Tibial nerve (tissue), 4 donors: ENCODE results near the gene PRKCH. TPM values are rescaled to one million over a fixed set of nuclear protein-coding genes. Genes with fewer than 3 reads are reported as not detected.

Experiments
- DNase-seq, 2 donors: peaks; one replicate each; pipeline ENCODE4 v3.0.0-alpha.2; 2019; ENCODE audit warnings: low spot score in 2 of 2
- H3K27ac ChIP-seq, 4 donors: fragments of 200-600 bp; sonication (generic) in 3 of 4; one replicate each; pipeline ENCODE4 v1.5.1; 2017 to 2019; ENCODE audit warnings: mild to moderate bottlenecking in 1 of 4
- H3K27me3 ChIP-seq, 2 donors: fragments of 200-600 bp; sonication (generic) in 1 of 2; one replicate each; pipeline versions ENCODE4 v1.5.1 to v1.6.0; 2017 to 2019
- H3K36me3 ChIP-seq, 3 donors: fragments of 200-600 bp; sonication (generic); one replicate each; pipeline ENCODE4 v1.5.1; 2018 to 2019
- H3K4me1 ChIP-seq, 4 donors: fragments of 200-600 bp; sonication (generic) in 3 of 4; one replicate each; pipeline ENCODE4 v1.5.1; 2017 to 2019
- H3K4me3 ChIP-seq, 4 donors: fragments of 200-600 bp; sonication (generic) in 3 of 4; one replicate each; pipeline ENCODE4 v1.5.1; 2017 to 2019; ENCODE audit warnings: mild to moderate bottlenecking in 1 of 4, moderate library complexity in 1 of 4
- H3K9me3 ChIP-seq, 4 donors: fragments of 200-600 bp; sonication (generic) in 3 of 4; one replicate each; pipeline ENCODE4 v1.5.1; 2017 to 2019
- CTCF ChIP-seq, 5 experiments: fragments of 200-600 bp in 3 of 5; fragments of 450-650 bp in 2 of 5; sonication (generic) in 3 of 5; IDR thresholded peaks; one replicate each; pipeline ENCODE4 v1.5.1; 2016 to 2019; ENCODE audit warnings: antibody characterized with exemption in 5 of 5, mild to moderate bottlenecking in 3 of 5, moderate library complexity in 2 of 5
- EP300 ChIP-seq, 2 donors: sonication (generic); formaldehyde crosslinking; IDR thresholded peaks; one replicate each; pipeline ENCODE4 v1.6.1; 2017; ENCODE audit warnings: antibody characterized with exemption in 2 of 2, mild to moderate bottlenecking in 1 of 2
- POLR2A ChIP-seq, 2 donors: fragments of 450-650 bp; IDR thresholded peaks; one replicate each; pipeline ENCODE4 v1.6.1; 2017; ENCODE audit warnings: antibody characterized with exemption in 2 of 2, mild to moderate bottlenecking in 2 of 2, moderate library complexity in 2 of 2
- WGBS, 2 donors: methylation state at CpG; one replicate each; pipeline ENCODE4 v1.1.5; 2018; 5-methylcytosine and 5-hydroxymethylcytosine counted together
- total RNA-seq, 4 donors: library from RNA; depleted of rRNA; stranded (reverse); fragments of >200 nt; gene quantifications; one replicate each; pipeline ENCODE4 v1.1.0, GENCODE V29; 2016

PRKCH gene
- total RNA-seq, 4 donors from 2014 or later = 26.4 to 33.9 (median 29.2) TPM

DNA sequence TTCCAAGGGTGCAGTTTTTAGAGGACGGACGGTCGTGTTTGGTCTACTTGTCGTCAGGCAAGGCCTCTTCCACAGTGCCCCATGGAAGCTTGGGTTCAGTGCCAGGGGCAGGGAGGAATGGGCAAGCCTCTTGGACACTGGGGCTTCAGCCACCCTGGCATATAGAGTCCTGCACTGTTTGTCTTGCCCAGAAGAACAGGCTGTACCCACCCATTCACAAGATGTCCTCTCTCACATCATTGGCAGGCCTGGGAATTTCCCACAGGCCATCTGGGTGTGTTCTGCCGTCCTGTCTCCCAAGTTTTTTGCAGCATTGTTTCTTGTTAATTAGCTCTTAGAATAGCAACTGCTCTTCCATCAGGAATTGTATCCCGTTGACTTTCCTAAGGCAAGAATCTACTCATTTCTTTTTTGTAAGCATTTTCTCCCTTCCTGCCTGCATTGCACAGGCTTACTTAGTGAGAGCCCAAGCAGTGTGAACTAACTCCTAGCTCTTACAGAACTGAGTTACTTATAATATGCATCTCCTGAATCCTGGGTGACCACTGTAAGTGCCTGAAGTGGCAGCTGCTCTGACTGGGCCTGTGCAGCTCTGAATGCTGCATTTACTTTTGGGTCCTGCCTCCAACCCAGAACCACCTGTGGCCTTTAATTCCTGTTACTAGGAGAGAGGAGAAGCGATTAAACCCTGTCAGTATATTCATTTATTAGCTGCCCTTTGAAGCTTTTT lies 224.5 kb downstream of the PRKCH start:
- H3K4me3 ChIP-seq = no peak overlapping the region
- peaks cover 0 to 6% (median 0%) of the 10 kb centered on the region in 3 donors for H3K36me3 ChIP-seq
- TF ChIP-seq CTCF (IDR thresholded peaks at IDR 0.05) (no peak), POLR2A (IDR thresholded peaks at IDR 0.05) (no peak), EP300 (IDR thresholded peaks at IDR 0.05) (no peak)
- H3K4me1 ChIP-seq = peaks cover 0 to 34% (median 7%) of the 10 kb centered on the region in 4 donors
- WGBS, 2 donors = 79 to 84% methylated on average over 7 of the region's 7 CpGs
- DNase-seq = no peak
- peak overlapping the region in 1 of 4 donors; percentile 4 for H3K27ac ChIP-seq
- H3K9me3 ChIP-seq = no peaks in the 10 kb centered on the region
- no peaks in the 10 kb centered on the region for H3K27me3 ChIP-seq

DNA sequence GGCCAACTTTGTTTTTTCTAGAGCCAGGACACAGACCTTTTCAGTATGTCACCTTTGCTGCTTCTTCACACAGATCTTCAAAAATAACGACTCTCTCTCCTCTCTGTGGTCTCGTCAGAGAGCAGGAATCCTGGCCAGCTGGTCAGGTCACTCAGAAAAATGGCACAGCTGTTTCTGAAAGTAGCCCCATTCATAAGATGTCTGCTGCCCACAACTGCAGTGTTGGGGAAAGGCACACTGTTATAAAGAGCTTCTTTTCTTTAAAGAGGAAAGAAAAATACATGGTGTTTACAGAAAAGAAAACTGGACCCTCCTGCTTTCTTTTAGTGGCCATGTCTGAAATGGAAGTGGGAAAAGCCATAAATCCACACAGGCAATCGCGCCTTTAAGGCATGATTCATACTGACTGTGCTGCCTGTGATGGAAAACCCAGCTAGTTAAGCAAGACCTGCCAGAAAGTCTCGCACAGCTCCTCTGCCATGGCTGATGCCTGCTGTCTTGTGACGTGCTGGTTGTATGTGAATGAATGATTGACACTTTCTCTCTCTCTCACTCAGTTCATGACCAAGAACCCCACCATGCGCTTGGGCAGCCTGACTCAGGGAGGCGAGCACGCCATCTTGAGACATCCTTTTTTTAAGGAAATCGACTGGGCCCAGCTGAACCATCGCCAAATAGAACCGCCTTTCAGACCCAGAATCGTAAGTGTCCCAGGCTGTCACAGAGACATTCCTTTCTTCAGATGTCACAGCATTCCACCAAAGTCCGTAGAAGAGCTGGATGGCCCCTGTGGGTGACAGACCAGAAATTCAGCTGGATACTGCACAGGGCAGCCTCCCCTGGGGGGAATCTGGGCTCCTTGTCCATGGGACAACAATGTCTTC lies 226.0 kb downstream of the PRKCH start:
- H3K36me3 ChIP-seq = peaks cover 0 to 6% (median 0%) of the 10 kb centered on the region in 3 donors
- WGBS, 2 donors = 49 to 55% methylated on average over 14 of the region's 14 CpGs
- no peak for TF ChIP-seq CTCF (IDR thresholded peaks at IDR 0.05)
- TF ChIP-seq POLR2A (IDR thresholded peaks at IDR 0.05) = no peak
- no peak for TF ChIP-seq EP300 (IDR thresholded peaks at IDR 0.05)
- H3K9me3 ChIP-seq = no peaks in the 10 kb centered on the region
- DNase-seq = no peak
- H3K27ac ChIP-seq = peak overlapping the region in 1 of 4 donors; percentile 34
- no peaks in the 10 kb centered on the region for H3K27me3 ChIP-seq
- peaks cover 0 to 34% (median 8%) of the 10 kb centered on the region in 4 donors for H3K4me1 ChIP-seq
- H3K4me3 ChIP-seq = no peak overlapping the region

DNA sequence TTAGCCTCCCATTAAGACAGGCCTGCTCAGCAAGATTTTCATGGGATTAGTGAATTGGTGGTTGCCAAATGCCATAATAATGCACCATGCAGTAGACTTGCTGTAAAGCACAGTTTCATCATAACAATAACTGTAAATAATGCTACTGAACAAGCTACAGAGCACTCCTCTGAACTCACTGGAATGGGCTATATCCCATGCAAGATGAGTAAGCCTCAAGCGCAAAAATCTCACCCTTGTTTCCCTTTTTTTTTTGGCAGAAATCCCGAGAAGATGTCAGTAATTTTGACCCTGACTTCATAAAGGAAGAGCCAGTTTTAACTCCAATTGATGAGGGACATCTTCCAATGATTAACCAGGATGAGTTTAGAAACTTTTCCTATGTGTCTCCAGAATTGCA lies 228.0 kb downstream of the PRKCH start:
- 50 to 68% methylated on average over 2 of the region's 2 CpGs for WGBS, 2 donors
- Histone ChIP-seq H3K27me3 (no peaks in the 10 kb centered on the region), H3K4me3 (no peak overlapping the region), H3K4me1 (peaks cover 0 to 24% (median 6%) of the 10 kb centered on the region in 4 donors), H3K36me3 (peaks cover 0 to 6% (median 0%) of the 10 kb centered on the region in 3 donors), H3K27ac (no peak overlapping the region), H3K9me3 (no peaks in the 10 kb centered on the region)
- DNase-seq = no peak
- peak in 1 of 2 donors; percentile 26 for TF ChIP-seq EP300 (IDR thresholded peaks at IDR 0.05)
- no peak for TF ChIP-seq POLR2A (IDR thresholded peaks at IDR 0.05)
- no peak for TF ChIP-seq CTCF (IDR thresholded peaks at IDR 0.05)

- Histone ChIP-seq H3K9me3 (no peaks in the 10 kb centered on the region), H3K4me1 (peaks cover 0 to 19% (median 6%) of the 10 kb centered on the region in 4 donors), H3K36me3 (peaks cover 0 to 6% (median 0%) of the 10 kb centered on the region in 3 donors), H3K27me3 (no peaks in the 10 kb centered on the region), H3K4me3 (no peak overlapping the region), H3K27ac (no peak overlapping the region)
- no peak for DNase-seq
- TF ChIP-seq POLR2A (IDR thresholded peaks at IDR 0.05) (no peak), EP300 (IDR thresholded peaks at IDR 0.05) (no peak), CTCF (IDR thresholded peaks at IDR 0.05) (no peak)
- 89 to 92% methylated on average over 3 of the region's 3 CpGs for WGBS, 2 donors
Observed at GRCh38 chr14:61551384-61551783, 230.0 kb downstream of the PRKCH start.
